Type B pancreatic cell (in vitro differentiated cells): ENCODE measurements around the gene ZCCHC14. TPM values are rescaled to one million over a fixed set of nuclear protein-coding genes. Genes with fewer than 3 reads are reported as not detected.

Source experiments
- DNase-seq: peaks from one replicate; pipeline ENCODE4 v3.0.0; 2021; ENCODE audit warnings: mixed read lengths; ENCODE audit not compliant: unreplicated experiment; ENCODE audit errors: extremely low spot score
- H3K27ac Mint-ChIP-seq: 2 replicates; pipeline ENCODE4 v1.8.0; 2021; ENCODE audit warnings: mild to moderate bottlenecking, mixed read lengths
- H3K27me3 Mint-ChIP-seq: 2 replicates; pipeline ENCODE4 v1.8.0; 2021; ENCODE audit warnings: mixed read lengths
- H3K36me3 Mint-ChIP-seq: 2 replicates; pipeline ENCODE4 v1.8.0; 2021; ENCODE audit warnings: mixed read lengths
- H3K4me1 Mint-ChIP-seq: one replicate; pipeline ENCODE4 v1.8.0; 2021; ENCODE audit warnings: mixed read lengths; ENCODE audit not compliant: unreplicated experiment
- H3K4me3 Mint-ChIP-seq: 2 replicates; pipeline ENCODE4 v1.8.0; 2021; ENCODE audit warnings: mild to moderate bottlenecking, mixed read lengths
- H3K9me3 Mint-ChIP-seq: 2 replicates; pipeline ENCODE4 v1.8.0; 2021; ENCODE audit warnings: mixed read lengths
- total RNA-seq: library from RNA; stranded (reverse); gene quantifications from 2 replicates; pipeline ENCODE4 v1.2.1, GENCODE V29; 2021; ENCODE audit warnings: low replicate concordance
- TF ChIP-seq, protein P1 (sequence below): fragments of 200-600 bp; sonication (generic); conservative IDR thresholded peaks from 2 replicates; pipeline ENCODE4 v1.5.0; 2021; ENCODE audit warnings: antibody characterized with exemption, mild to moderate bottlenecking

The ZCCHC14 gene
- total RNA-seq, 1 donor from 2014 or later: 32.3 TPM

GRCh38 chr16:87437327-87437726 lies 55.5 kb downstream of the ZCCHC14 start:
- Mint-ChIP-seq H3K4me1 (peaks cover 9% of the 10 kb centered on the region), H3K27ac (no peak overlapping the region), H3K36me3 (peaks cover 10% of the 10 kb centered on the region), H3K4me3 (no peak overlapping the region), H3K9me3 (no peaks in the 10 kb centered on the region), H3K27me3 (no peaks in the 10 kb centered on the region)
- TF ChIP-seq, protein P1, sequence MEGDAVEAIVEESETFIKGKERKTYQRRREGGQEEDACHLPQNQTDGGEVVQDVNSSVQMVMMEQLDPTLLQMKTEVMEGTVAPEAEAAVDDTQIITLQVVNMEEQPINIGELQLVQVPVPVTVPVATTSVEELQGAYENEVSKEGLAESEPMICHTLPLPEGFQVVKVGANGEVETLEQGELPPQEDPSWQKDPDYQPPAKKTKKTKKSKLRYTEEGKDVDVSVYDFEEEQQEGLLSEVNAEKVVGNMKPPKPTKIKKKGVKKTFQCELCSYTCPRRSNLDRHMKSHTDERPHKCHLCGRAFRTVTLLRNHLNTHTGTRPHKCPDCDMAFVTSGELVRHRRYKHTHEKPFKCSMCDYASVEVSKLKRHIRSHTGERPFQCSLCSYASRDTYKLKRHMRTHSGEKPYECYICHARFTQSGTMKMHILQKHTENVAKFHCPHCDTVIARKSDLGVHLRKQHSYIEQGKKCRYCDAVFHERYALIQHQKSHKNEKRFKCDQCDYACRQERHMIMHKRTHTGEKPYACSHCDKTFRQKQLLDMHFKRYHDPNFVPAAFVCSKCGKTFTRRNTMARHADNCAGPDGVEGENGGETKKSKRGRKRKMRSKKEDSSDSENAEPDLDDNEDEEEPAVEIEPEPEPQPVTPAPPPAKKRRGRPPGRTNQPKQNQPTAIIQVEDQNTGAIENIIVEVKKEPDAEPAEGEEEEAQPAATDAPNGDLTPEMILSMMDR: no peak
- DNase-seq: no peak

DNA sequence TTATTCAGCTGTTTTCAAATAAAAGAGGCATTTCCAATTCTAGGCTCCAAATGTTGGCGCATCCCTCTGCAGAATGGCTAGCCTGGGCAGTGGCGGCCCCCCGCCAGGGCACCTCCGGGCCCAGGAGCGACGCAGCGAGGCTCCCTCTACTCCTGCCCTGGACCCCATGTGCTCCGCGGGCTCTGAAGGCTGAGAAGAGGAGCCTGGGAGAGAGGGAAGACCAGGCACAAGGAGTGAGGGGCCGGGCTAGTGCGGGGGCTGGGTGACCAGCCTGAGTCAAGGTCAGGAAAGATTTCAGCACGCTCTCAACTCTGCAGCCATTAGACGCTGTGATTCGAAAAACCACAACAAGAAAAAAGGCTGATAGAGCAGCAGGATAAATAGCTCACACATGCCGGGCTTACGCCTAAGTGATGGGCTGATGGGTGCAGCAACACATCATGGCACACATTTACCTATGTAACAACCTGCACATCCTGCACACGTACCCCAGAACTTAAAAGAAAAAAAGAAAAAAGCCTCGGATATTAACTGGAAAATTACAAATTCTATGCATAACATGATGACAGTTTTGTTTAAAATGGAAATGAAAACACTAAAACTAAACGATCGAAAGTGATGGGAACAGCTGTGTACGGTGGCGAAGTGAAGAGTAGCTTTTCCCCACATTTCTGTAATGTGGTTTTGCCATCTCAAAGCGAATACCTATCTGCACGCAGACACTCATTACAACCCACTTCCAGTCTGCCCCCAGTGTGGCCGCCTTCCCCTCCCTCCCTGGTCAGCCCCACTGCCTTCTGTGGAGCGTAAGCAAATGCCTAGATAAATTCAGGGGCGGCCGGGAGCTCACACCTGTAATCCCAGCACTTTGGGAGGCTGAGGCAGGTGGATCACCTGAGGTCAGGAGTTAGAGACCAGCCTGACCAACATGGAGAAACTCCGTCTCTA lies 56.3 kb downstream of the ZCCHC14 start:
- no peak for DNase-seq
- Mint-ChIP-seq H3K4me1 (peaks cover 8% of the 10 kb centered on the region), H3K4me3 (no peak overlapping the region), H3K9me3 (no peaks in the 10 kb centered on the region), H3K27ac (no peak overlapping the region), H3K36me3 (peaks cover 6% of the 10 kb centered on the region), H3K27me3 (no peaks in the 10 kb centered on the region)
- TF ChIP-seq, protein P1: no peak

DNA sequence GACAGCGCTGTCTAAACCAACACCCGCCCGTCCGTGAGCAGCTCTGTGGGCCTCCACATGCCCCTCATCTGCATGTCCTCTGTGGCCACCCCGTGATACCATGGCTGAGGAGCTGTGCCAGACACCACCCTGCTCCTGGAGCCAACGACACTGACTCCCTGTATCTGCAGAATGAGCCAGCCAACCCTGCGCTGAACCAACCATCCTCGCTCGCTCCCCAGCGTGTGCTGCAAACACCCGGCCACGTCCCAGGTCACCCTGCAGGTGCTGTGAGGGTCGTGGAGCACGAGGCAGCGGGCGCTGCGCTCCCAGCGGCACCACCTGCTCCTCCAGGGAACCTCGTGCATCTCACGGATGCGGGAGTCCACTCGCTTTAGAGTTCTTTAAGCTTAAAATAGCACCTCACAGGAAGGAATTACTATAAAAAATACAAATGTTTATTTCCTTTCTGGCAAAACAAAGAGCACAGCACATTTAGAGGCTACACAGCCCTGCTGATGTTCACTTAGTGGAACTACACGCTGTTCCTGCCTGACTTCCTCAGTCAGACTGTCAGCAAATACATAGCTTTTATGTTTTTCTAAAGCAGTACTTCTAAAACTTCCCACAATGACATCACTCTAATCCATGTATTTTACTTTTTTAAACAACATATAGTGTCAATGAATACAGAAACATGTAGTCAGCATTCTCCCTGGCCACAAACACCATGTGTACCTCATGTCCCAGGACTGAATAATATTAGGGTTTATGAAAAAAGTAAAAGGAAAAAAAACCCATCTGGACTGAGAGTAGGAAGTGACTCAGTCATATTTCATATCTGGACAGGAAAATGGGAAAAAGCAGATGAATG lies 57.2 kb downstream of the ZCCHC14 start:
- H3K9me3 Mint-ChIP-seq: no peaks in the 10 kb centered on the region
- no peak overlapping the region for H3K27ac Mint-ChIP-seq
- TF ChIP-seq, protein P1: no peak
- peaks cover 8% of the 10 kb centered on the region for H3K4me1 Mint-ChIP-seq
- H3K27me3 Mint-ChIP-seq: no peaks in the 10 kb centered on the region
- no peak for DNase-seq
- no peak overlapping the region for H3K4me3 Mint-ChIP-seq
- peaks cover 3% of the 10 kb centered on the region for H3K36me3 Mint-ChIP-seq

DNA sequence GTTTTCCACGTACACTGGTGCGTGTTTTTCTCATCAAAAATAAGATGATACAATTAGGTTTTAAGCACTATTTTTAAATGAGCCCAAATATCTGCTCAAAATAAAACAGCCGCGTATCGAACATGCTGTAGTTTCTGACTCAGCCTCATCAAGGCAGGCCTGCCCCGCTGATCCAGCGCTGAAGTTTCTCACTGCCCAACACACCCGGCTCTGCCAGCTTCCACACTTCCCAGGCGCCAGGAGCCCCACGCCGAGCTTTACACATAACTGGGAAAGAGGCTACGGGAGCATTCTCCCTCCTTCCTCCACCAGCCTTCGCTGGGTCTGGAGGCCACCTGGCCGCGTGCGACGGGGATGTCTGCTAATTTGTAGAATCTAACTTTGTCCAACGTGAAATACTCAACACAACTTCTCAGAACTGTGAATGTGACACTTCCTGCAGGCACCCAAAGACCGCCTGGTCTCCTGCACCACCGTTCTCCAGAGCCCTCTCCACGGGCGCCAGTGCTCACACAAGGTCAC lies 58.6 kb downstream of the ZCCHC14 start:
- Mint-ChIP-seq H3K9me3 (no peaks in the 10 kb centered on the region), H3K27me3 (no peaks in the 10 kb centered on the region), H3K27ac (no peak overlapping the region), H3K4me1 (peaks cover 8% of the 10 kb centered on the region), H3K36me3 (peaks cover 3% of the 10 kb centered on the region), H3K4me3 (no peak overlapping the region)
- no peak for DNase-seq
- TF ChIP-seq, protein P1: no peak

- peaks cover 3% of the 10 kb centered on the region for H3K36me3 Mint-ChIP-seq
- H3K4me1 Mint-ChIP-seq: peaks cover 4% of the 10 kb centered on the region
- H3K4me3 Mint-ChIP-seq: no peak overlapping the region
- TF ChIP-seq, protein P1: no peak
- H3K27me3 Mint-ChIP-seq: no peaks in the 10 kb centered on the region
- DNase-seq: no peak
- no peaks in the 10 kb centered on the region for H3K9me3 Mint-ChIP-seq
- H3K27ac Mint-ChIP-seq: no peak overlapping the region
Measured at GRCh38 chr16:87432330-87432915, 60.4 kb downstream of the ZCCHC14 start.
